HG03135 (cell line): ENCODE measurements around the gene CD79B.
A peak's percentile ranks its signal among the peaks of the same experiment; 100 is the strongest.

Source experiments
- ATAC-seq: cut with Tn5 transposase; IDR thresholded peaks from one replicate; pipeline ENCODE4 v1.9.1; 2021; ENCODE audit warnings: mild to moderate bottlenecking, moderate library complexity; ENCODE audit not compliant: unreplicated experiment

CD79B gene

GRCh38 chr17:63931981-63932561 is at the start of gene CD79B:
Gene CD79B, minus strand, starts transcription at chr17:63932331. Its CDS starts 70 bp downstream, at chr17:63932261.
- peak; percentile 80 for ATAC-seq

GRCh38 chr17:63978272-63979200 is 46.4 kb upstream of the CD79B start:
- ATAC-seq, result no peak

- no peak for ATAC-seq
These were observed 44.6 kb upstream of the CD79B start for GRCh38 chr17:63976702-63977101.

GRCh38 chr17:63975541-63976092 is 43.5 kb upstream of the CD79B start:
- no peak for ATAC-seq

- ATAC-seq, result no peak
These were observed 42.6 kb upstream of the CD79B start for GRCh38 chr17:63974594-63975192.

- no peak for ATAC-seq
These were observed 41.9 kb upstream of the CD79B start for GRCh38 chr17:63973930-63974593.

GRCh38 chr17:63973247-63973646 is 41.1 kb upstream of the CD79B start:
- ATAC-seq, result no peak

- no peak for ATAC-seq
These were observed 40.7 kb upstream of the CD79B start, which contains the start of gene SCN4A for GRCh38 chr17:63972796-63973195. Gene SCN4A, minus strand, starts transcription at chr17:63972918. Its CDS starts 77 bp downstream, at chr17:63972841.

- no peak for ATAC-seq
These were observed 37.1 kb upstream of the CD79B start for GRCh38 chr17:63969278-63969677.

- ATAC-seq, result no peak
These were observed 35.8 kb upstream of the CD79B start for GRCh38 chr17:63967953-63968352.

- ATAC-seq, result peak; percentile 50
These were observed 34.6 kb upstream of the CD79B start for GRCh38 chr17:63966646-63967264.

- no peak for ATAC-seq
These were observed 31.0 kb upstream of the CD79B start for GRCh38 chr17:63963123-63963522.

GRCh38 chr17:63962298-63962744 is 30.2 kb upstream of the CD79B start:
- ATAC-seq, result no peak

- no peak for ATAC-seq
These were observed 29.5 kb upstream of the CD79B start for GRCh38 chr17:63961355-63962212.

GRCh38 chr17:63960430-63960829 is 28.3 kb upstream of the CD79B start:
- no peak for ATAC-seq

GRCh38 chr17:63960006-63960405 is 27.9 kb upstream of the CD79B start:
- ATAC-seq, result no peak

GRCh38 chr17:63956296-63956920 is 24.3 kb upstream of the CD79B start:
- no peak for ATAC-seq

GRCh38 chr17:63955791-63956190 is 23.7 kb upstream of the CD79B start:
- no peak for ATAC-seq

- ATAC-seq, result no peak
These were observed 23.1 kb upstream of the CD79B start for GRCh38 chr17:63955232-63955631.
